Measurements from ENCODE around the gene KCNT2. TPM values are rescaled to one million over a fixed set of nuclear protein-coding genes. Genes with fewer than 3 reads are reported as not detected.

KCNT2 gene
- total RNA-seq, 1 experiment from 2014 or later = not detected

DNA sequence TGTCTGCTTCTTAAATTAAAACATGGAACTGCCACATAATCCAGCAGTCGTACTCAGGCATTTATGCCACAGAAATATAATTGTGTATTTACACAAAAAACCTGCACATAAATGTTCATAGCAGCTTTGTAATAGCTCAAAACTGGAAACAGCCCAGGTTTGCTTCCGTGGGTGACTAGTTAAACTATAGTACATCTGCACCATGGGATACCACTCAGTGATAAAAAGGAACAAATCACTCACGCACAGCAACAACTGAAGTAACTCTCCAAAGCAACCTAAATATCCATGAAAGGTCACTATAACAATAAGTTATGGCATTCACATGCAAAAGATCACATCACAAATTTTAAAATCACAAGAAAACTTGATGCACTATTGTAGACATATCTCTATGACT, 64.4 kb downstream of the KCNT2 start (continued):
- TF ChIP-seq, protein P1, sequence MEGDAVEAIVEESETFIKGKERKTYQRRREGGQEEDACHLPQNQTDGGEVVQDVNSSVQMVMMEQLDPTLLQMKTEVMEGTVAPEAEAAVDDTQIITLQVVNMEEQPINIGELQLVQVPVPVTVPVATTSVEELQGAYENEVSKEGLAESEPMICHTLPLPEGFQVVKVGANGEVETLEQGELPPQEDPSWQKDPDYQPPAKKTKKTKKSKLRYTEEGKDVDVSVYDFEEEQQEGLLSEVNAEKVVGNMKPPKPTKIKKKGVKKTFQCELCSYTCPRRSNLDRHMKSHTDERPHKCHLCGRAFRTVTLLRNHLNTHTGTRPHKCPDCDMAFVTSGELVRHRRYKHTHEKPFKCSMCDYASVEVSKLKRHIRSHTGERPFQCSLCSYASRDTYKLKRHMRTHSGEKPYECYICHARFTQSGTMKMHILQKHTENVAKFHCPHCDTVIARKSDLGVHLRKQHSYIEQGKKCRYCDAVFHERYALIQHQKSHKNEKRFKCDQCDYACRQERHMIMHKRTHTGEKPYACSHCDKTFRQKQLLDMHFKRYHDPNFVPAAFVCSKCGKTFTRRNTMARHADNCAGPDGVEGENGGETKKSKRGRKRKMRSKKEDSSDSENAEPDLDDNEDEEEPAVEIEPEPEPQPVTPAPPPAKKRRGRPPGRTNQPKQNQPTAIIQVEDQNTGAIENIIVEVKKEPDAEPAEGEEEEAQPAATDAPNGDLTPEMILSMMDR (IDR thresholded peaks at IDR 0.05 in 2 of 3, conservative IDR thresholded peaks at IDR 0.05 in 1 of 3; ENCODE audit: borderline replicate concordance in 1 of 3, insufficient read depth in 1 of 3, low read depth in 2 of 3, low read length in 2 of 3) = no peak
- TF ChIP-seq CBX3 (IDR thresholded peaks at IDR 0.05; ENCODE audit: low read depth) (no peak), SRF (IDR thresholded peaks at IDR 0.05; ENCODE audit: low read depth) (no peak), FOSL1 (IDR thresholded peaks at IDR 0.05; ENCODE audit: low read depth) (no peak), CEBPB (IDR thresholded peaks at IDR 0.05; ENCODE audit: low read depth) (no peak), POLR2A (IDR thresholded peaks at IDR 0.05; ENCODE audit: borderline replicate concordance, extremely low read depth, insufficient read depth, insufficient read length) (no peak), EZH2 (IDR thresholded peaks at IDR 0.05) (no peak)
- TF ChIP-seq, protein P2, sequence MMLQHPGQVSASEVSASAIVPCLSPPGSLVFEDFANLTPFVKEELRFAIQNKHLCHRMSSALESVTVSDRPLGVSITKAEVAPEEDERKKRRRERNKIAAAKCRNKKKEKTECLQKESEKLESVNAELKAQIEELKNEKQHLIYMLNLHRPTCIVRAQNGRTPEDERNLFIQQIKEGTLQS (IDR thresholded peaks at IDR 0.05) = no peak

DNA sequence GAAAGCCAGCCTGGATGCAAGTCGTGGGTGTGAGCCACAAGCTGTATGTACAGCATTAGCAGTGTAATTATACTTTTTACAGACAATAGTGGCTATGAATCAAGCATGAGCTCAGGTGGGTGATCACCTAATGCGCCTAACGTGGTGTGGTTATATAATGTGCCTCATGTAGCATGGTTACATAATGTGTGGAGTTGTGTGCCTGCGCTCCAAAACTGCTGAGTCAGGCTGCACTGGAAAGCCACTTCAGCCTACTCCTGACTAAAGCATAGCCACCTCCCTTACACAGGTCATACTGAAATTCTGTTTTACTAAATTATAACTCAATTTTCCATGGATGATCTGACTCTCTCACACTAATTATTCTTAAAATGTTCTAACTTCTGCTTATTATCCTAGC, 69.8 kb downstream of the KCNT2 start:
- no peak overlapping the region for H3K9ac ChIP-seq (ENCODE audit: low read length)
- intact Hi-C loops (cut with micrococcal nuclease) = no loop called here
- POLR2A ChIA-PET = no interaction called here
- ATAC-seq (no peak), DNase-seq (ENCODE audit: low read depth, low spot score) (no peak)
- H3K9me2 ChIP-seq (ENCODE audit: insufficient read depth) = no peaks in the 10 kb centered on the region
- H3K36me3 ChIP-seq (ENCODE audit: control insufficient read depth in 1 of 2, insufficient read depth in 2 of 2, low read length in 2 of 2) = no peaks in the 10 kb centered on the region
- H3K4me2 ChIP-seq (ENCODE audit: low read length) = no peak overlapping the region
- CTCF ChIA-PET = no interaction called here
- no peaks in the 10 kb centered on the region for H3K27me3 ChIP-seq (ENCODE audit: insufficient read depth, low read length)
- H3K4me3 ChIP-seq (replicated peaks in 1 of 2; ENCODE audit: low read depth in 1 of 2, low read length in 2 of 2) = no peak overlapping the region
- no peaks in the 10 kb centered on the region for H4K20me1 ChIP-seq (ENCODE audit: insufficient read depth)
- TF ChIP-seq, protein P3, sequence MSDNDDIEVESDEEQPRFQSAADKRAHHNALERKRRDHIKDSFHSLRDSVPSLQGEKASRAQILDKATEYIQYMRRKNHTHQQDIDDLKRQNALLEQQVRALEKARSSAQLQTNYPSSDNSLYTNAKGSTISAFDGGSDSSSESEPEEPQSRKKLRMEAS (IDR thresholded peaks at IDR 0.05) = no peak
- TF ChIP-seq ZFX (IDR thresholded peaks at IDR 0.05) (no peak), EGR1 (IDR thresholded peaks at IDR 0.05; ENCODE audit: low read depth) (no peak), RAD21 (IDR thresholded peaks at IDR 0.05; ENCODE audit: low read depth) (no peak), SP1 (IDR thresholded peaks at IDR 0.05; ENCODE audit: low read depth) (no peak), YY1 (IDR thresholded peaks at IDR 0.05; ENCODE audit: extremely low read depth, insufficient replicate concordance, low read depth, low read length) (no peak), FOSL1 (IDR thresholded peaks at IDR 0.05; ENCODE audit: low read depth) (no peak), CBX3 (IDR thresholded peaks at IDR 0.05; ENCODE audit: low read depth) (no peak)
- TF ChIP-seq, protein P2 (IDR thresholded peaks at IDR 0.05) = no peak
- RAD21 ChIA-PET (ENCODE audit: low non-redundant PET in 1 of 2, low total read pairs in 2 of 2, uncharacterized antibody in 2 of 2, unreplicated experiment in 2 of 2) = no interaction called here
- H3K4me1 ChIP-seq (ENCODE audit: control insufficient read depth in 1 of 2, insufficient read depth in 2 of 2, low read length in 2 of 2) = no peaks in the 10 kb centered on the region
- BruUV-seq (replicated peaks) = no TSS peak
- no peak overlapping the region for H2AFZ ChIP-seq (ENCODE audit: low read depth, low read length, poor library complexity, severe bottlenecking)
- no peak overlapping the region for H3K27ac ChIP-seq (ENCODE audit: low read depth, low read length)
- no peaks in the 10 kb centered on the region for H3K79me2 ChIP-seq (ENCODE audit: insufficient read depth, low read length)
- H3K9me3 ChIP-seq (ENCODE audit: control insufficient read depth in 1 of 2, insufficient read depth in 1 of 2, low read depth in 1 of 2, low read length in 2 of 2) = peaks cover 0 to 6% of the 10 kb centered on the region in 2 experiments; a peak in 1 of 4 replicates

All from HCT116 (cell line).